Measurements from ENCODE around the gene ACTRT2.

Gene ACTRT2

GRCh38 chr1:3033040-3033789 lies 11.9 kb downstream of the ACTRT2 start:
- no peak for DNase-seq (ENCODE audit: low read depth)

DNA sequence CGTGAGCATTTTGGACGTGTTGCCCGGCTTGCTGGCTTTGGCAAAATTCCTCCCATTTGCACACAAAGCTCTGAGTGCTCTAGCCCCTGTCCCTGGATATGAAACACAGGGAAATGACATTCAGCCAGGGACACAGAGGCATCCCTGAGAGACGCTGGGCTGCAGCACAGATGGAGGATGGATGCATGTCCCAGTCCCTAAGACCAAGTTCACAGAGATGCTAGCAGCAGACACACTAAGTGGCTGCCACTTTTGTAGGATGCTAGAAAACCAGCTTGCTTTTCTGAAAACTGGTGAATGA lies 12.5 kb downstream of the ACTRT2 start:
- DNase-seq (ENCODE audit: low read depth): no peak

- DNase-seq (ENCODE audit: low read depth): no peak
Observed at GRCh38 chr1:3034162-3034561, 12.9 kb downstream of the ACTRT2 start.

DNA sequence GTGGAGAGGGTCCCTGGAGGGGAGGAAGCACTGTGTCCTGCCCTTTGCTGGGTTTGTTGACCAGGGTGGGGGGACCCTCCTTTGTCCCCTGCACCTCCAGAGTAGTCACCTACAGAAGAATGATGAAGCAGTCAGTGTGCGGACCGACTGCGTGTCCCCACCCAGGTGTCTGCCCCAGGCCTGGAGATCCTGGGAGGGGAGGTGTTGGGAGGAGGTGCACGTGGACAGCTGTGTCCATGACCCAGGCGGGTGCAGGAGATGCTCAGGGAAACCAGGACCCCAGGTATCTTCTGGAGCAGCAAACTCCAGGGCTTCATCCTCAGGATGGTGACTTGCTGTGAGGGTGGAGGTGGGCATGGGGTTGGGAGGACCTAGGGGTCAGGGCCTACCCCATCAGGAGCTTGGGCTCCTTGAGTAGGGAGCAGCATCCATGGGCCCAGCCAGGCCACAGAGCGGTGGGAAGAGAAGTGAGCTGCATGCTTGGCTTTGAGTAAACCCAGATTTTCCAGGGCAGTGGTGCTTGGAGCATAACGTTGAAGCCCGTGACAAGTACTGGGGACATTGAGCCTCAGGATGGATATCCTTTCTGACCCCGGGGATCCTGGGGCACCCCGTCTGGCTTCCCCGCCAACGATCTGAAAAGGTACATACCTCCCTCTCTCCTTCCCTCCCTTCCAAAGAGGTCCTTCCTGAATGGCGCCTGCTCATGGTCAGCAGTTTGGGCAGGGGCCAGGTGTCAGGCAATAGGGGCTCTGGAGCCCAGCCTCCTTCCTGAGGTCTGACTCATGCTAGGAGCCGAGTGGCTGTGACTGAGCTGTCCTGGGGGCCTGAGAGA lies 13.7 kb downstream of the ACTRT2 start:
- DNase-seq (ENCODE audit: low read depth): no peak

- DNase-seq (ENCODE audit: low read depth): no peak
Observed at GRCh38 chr1:3035563-3036446, 14.5 kb downstream of the ACTRT2 start.

- DNase-seq (ENCODE audit: low read depth): no peak
Observed at GRCh38 chr1:3036447-3037280, 15.4 kb downstream of the ACTRT2 start.

DNA sequence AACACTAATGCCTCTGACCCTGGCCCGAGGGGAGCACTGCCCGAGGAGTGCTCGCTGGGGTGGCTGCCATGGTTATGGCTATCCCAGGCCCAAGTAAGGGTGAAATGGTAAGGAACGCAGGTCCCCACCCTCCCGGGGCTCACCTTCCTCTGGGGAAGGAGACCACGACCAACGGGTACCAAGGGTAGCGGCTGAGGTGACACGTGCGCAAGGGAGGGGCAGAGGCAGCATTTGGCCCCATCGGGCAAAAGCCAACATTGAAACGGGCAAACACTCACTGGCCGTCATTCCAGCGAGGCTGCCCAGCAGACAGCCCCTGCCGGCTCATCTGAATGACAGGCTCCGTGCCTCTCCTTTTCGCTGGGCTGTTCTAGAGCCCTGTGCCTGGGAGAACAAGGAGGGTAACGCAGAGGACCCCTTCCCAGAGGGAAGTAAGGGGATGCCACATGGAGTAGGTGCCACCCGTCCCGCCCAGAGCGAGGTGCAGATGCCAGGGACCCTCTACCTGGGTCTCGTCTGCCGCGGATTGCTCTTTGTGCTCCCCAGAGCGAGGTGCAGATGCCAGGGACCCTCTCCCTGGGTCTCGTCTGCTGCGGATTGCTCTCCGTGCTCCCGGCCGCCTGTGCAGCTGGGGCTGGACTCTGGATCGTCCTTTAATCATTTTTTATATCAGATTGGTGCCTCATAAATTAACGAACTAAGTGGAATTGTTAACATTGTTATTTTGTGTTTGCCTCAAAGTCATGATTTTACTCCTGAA lies 16.2 kb downstream of the ACTRT2 start:
- DNase-seq (ENCODE audit: low read depth): no peak

GRCh38 chr1:3038113-3038551 lies 16.9 kb downstream of the ACTRT2 start:
- no peak for DNase-seq (ENCODE audit: low read depth)

DNA sequence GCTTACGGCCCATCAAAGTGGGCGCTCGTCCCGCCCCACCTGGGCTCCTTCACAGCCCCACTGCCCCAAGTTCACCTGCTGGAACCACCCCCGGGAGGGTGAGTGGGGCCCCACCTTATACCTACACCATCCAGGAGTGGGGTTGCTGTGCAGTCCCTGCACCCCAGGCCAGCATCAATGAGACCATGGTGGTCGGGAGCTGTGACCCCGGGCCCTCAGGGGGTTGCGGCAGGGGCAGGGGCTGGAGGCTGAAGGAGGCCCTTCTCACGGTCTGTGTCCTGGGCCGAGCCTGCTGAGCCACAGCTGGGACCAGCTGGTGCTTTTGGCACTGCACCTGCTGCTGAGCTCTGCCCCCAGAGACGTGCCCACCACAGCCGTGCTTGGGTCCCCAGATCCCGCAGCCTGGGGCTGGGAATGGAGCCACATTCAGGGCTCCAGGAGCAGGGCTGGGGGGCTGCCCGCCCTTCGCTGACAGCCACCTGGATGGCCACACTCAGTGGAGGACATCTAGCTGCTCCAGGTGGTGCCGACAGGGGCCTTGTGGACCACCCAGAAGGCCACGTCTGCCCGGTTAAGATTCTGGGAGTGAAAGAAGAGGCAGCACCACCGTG lies 17.4 kb downstream of the ACTRT2 start:
- no peak for DNase-seq (ENCODE audit: low read depth)

DNA sequence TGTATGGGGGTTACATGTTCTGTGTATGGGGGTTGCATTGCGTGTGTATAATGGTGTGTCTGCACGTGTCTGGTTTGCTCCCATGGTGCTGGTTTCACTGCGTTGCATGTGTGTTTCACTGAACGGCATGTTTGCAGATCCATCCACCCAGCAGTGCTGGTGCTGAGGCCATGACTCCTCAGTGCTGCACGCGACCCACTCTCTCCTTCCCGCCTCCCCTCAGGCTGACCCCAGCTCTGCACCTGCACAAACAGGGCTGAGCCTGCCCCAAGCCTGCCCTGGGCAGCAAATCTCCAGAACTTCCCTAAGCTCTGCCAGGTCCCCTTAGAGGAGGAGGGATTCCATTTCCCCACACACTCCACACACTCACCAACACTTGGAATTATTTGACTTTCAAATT lies 18.7 kb downstream of the ACTRT2 start:
- no peak for DNase-seq (ENCODE audit: low read depth)

GRCh38 chr1:3042481-3042880 lies 21.2 kb downstream of the ACTRT2 start:
- DNase-seq (ENCODE audit: low read depth): no peak

- no peak for DNase-seq (ENCODE audit: low read depth)
Observed at GRCh38 chr1:3049164-3049563, 27.9 kb downstream of the ACTRT2 start.

- DNase-seq (ENCODE audit: low read depth): no peak
Observed at GRCh38 chr1:3049905-3050304, 28.6 kb downstream of the ACTRT2 start.

DNA sequence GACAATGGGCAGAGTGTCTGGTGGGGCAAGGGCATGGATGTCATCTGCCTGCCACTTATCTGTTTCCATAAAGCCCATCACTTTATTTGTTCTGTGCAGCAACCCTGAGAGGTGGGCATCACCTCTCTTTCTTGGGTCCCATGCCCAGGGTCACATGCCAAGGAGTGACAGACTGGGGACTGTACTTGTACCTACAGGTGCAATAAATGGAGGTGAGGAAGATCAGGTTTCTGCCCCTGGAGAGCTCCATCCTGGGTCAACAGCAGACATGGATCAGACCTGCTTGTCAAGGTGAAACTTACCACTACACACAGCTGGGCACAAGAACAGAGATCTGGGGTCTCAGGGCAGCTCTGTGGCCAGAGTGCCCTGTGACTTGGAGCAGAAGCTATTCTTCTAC lies 29.3 kb downstream of the ACTRT2 start:
- no peak for DNase-seq (ENCODE audit: low read depth)

GRCh38 chr1:3051270-3052268 lies 30.3 kb downstream of the ACTRT2 start:
- no peak for DNase-seq (ENCODE audit: low read depth)

DNA sequence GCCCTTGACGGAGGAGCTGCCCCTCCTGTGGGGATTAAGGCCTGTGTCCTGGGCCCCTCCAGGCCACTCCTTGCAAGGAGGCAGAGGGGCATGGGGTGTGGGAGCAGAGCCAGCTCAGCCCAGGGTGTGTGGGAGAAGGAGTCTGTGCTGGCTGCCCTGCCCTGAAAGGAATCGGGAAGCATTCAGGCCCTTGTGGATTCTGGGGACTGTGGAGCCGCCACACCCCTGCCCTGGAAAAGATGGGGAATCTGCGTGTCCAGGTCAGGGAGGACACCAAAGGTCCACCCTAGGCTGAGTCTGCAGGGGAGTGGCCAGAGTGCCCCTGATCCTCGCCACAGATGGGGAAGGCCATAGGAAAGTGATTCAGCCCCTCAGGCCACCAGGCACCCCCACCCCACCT lies 31.2 kb downstream of the ACTRT2 start:
- no peak for DNase-seq (ENCODE audit: low read depth)

- DNase-seq (ENCODE audit: low read depth): no peak
Observed at GRCh38 chr1:3053366-3053980, 32.2 kb downstream of the ACTRT2 start.

DNA sequence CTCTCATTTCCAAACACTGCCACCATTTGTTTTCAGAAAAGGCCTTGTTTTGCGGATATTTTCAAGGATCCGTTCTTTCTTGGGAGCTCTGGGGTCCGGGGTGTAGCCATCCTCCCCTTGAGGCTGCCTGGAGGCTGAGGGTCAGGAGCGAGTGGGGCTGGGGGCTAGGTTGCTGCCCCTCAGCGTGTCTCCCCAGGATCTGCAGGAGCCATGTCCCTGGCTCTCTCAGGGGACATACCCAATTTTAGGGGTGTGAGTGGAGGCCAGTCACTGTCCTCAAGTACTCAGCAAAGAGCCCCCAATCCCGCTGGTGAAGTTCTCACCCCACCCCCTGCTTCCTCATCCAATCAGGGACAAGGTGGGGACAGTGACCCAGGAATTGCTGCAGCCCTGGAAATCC lies 32.7 kb downstream of the ACTRT2 start:
- no peak for DNase-seq (ENCODE audit: low read depth)

DNA sequence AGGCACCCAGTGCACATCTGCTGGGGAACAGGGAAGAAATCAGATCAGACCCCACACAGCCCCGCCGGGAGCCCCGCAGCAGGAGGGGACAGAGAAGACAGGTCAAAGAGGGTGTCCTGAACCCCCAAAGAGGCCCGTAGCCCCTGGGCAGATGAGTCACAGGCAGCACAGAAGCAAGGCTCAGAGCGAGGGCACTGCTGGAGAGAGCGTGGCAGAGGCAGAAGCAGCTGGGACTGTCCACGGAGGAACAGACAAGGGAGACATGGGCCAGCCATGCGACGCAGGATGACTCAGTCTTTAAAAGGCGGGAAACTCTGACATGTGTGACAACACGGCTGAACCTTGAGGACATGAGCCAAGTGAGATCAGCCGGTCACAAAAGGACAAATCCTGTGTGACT lies 33.2 kb downstream of the ACTRT2 start:
- DNase-seq (ENCODE audit: low read depth): no peak
